MCF 10A (cell line): ENCODE results near the gene FAM193B. TPM values are rescaled to one million over a fixed set of nuclear protein-coding genes. Genes with fewer than 3 reads are reported as not detected.
"Not testable (repeated sequence)": the region's sequence is repeated elsewhere in the genome, so short reads cannot be mapped to it uniquely, and the experiment has no call there.

Experiments used
- BruUV-seq: library from RNA; stranded (reverse); fragments of 400-500 nt; replicated peaks from 2 replicates; lab custom pipeline; 2021; lab: Mats Ljungman, UMichigan
- CTCF ChIA-PET: fragments of 300-600 bp; sonication (Branson Sonifier 250); formaldehyde crosslinking; extraction: SDS; loops from one replicate; lab custom pipeline; 2021; ENCODE audit warnings: antibody characterized with exemption, inconsistent platforms; lab: Yijun Ruan, JAX
- POLR2A ChIA-PET: fragments of 300-600, 350-650 bp; sonication (Branson Sonifier 250); formaldehyde crosslinking; extraction: SDS; loops from one replicate; lab custom pipeline; 2020; ENCODE audit warnings: antibody characterized with exemption, inconsistent platforms; lab: Yijun Ruan, JAX
- DNase-seq: peaks from one replicate; pipeline ENCODE4 v3.0.0-alpha.2; 2018; ENCODE audit not compliant: unreplicated experiment
- H3K27ac Mint-ChIP-seq: one replicate; pipeline ENCODE4 v1.8.0; 2022; ENCODE audit warnings: mild to moderate bottlenecking, low read depth, mixed read lengths; ENCODE audit not compliant: unreplicated experiment
- H3K27me3 Mint-ChIP-seq: one replicate; pipeline ENCODE4 v1.8.0; 2022; ENCODE audit warnings: mixed read lengths; ENCODE audit not compliant: insufficient read depth, unreplicated experiment
- H3K36me3 Mint-ChIP-seq: one replicate; pipeline ENCODE4 v1.8.0; 2022; ENCODE audit warnings: mild to moderate bottlenecking, moderate library complexity, mixed read lengths; ENCODE audit not compliant: insufficient read depth, unreplicated experiment
- H3K4me1 Mint-ChIP-seq: one replicate; pipeline ENCODE4 v1.8.0; 2022; ENCODE audit warnings: mixed read lengths; ENCODE audit not compliant: insufficient read depth, unreplicated experiment
- H3K4me3 Mint-ChIP-seq: one replicate; pipeline ENCODE4 v1.8.0; 2022; ENCODE audit warnings: mild to moderate bottlenecking, moderate library complexity, mixed read lengths; ENCODE audit not compliant: unreplicated experiment
- H3K9me3 Mint-ChIP-seq: one replicate; pipeline ENCODE4 v1.8.0; 2022; ENCODE audit warnings: mixed read lengths; ENCODE audit not compliant: unreplicated experiment
- intact Hi-C: fragments of 100-400 bp; cut with micrococcal nuclease; formaldehyde crosslinking; loops from 2 replicates; pipeline ENCODE4 v1.14.1; 2022
- total RNA-seq: library from RNA; stranded (reverse); gene quantifications from 2 replicates; pipeline ENCODE4 v1.2.3, GENCODE V29; 2022
- TF ChIP-seq, protein P1 (sequence below): fragments of 200-600 bp; IDR thresholded peaks from one replicate; pipeline ENCODE4 v1.8.0; 2022; ENCODE audit warnings: antibody characterized with exemption, mild to moderate bottlenecking; ENCODE audit not compliant: unreplicated experiment

Gene FAM193B
- total RNA-seq, 1 experiment from 2014 or later: 80.4 TPM

DNA sequence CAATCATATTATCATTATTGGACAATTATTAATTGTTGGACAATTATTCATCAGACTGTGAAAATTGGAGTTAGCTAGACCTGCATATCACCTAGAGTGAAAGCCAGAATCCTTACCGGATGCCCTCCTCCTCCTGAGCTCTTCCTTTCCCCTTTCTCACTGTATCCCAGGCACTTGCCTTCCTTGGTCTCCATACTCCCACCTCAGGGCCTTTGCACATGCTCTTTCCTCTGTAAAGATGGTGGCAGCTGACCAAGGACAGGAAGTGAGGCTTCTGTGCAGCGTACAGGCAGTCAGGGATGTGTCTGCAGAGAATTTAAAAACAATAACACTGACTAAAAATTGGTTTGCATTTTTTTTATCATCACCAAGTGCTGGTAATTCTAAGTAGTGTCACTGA lies 15.5 kb upstream of the FAM193B start:
- no peak overlapping the region for H3K4me3 Mint-ChIP-seq
- DNase-seq: no peak
- intact Hi-C loops: no loop called here
- TF ChIP-seq, protein P1, sequence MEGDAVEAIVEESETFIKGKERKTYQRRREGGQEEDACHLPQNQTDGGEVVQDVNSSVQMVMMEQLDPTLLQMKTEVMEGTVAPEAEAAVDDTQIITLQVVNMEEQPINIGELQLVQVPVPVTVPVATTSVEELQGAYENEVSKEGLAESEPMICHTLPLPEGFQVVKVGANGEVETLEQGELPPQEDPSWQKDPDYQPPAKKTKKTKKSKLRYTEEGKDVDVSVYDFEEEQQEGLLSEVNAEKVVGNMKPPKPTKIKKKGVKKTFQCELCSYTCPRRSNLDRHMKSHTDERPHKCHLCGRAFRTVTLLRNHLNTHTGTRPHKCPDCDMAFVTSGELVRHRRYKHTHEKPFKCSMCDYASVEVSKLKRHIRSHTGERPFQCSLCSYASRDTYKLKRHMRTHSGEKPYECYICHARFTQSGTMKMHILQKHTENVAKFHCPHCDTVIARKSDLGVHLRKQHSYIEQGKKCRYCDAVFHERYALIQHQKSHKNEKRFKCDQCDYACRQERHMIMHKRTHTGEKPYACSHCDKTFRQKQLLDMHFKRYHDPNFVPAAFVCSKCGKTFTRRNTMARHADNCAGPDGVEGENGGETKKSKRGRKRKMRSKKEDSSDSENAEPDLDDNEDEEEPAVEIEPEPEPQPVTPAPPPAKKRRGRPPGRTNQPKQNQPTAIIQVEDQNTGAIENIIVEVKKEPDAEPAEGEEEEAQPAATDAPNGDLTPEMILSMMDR: no peak
- H3K36me3 Mint-ChIP-seq: no peaks in the 10 kb centered on the region
- H3K27ac Mint-ChIP-seq: no peak overlapping the region
- peaks cover under 1% of the 10 kb centered on the region for H3K4me1 Mint-ChIP-seq
- no TSS peak for BruUV-seq
- no peaks in the 10 kb centered on the region for H3K9me3 Mint-ChIP-seq
- ChIA-PET POLR2A (interaction anchor here (1.1 to 1.3 kb wide), 2 partner anchors 11 to 23 kb away, joined by 4 to 6 read pairs; partner anchors contain the start of gene TMED9), CTCF (interaction anchor here (1.0 to 1.3 kb wide), 2 partner anchors 9 to 37 kb away, joined by 4 read pairs; no protein-coding TSS in a partner anchor)
- H3K27me3 Mint-ChIP-seq: peaks cover 11% of the 10 kb centered on the region

DNA sequence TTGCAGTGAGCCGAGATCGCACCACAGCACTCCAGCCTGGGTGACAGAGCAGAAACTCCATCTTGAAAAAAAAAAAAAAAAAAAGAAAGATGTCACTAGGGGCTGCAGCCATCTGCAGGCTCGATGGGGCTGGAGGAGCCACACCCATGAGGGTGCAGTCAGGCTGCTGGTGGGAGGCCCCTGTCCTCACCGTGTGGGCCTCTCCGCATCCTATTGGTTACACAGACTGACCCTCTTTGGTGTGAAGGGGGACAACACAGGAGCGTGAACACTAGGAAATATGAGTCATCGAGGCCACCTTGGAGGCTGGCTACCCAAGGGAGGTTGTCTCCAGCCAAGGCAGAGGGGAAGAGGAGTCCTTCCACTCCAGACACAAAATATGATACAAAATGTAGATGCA lies 14.0 kb upstream of the FAM193B start:
- intact Hi-C loops: no loop called here
- no TSS peak for BruUV-seq
- no peak for DNase-seq
- TF ChIP-seq, protein P1: no peak
- H3K4me1 Mint-ChIP-seq: no peaks in the 10 kb centered on the region
- no peak overlapping the region for H3K4me3 Mint-ChIP-seq
- no peaks in the 10 kb centered on the region for H3K9me3 Mint-ChIP-seq
- CTCF ChIA-PET: interaction anchor here (0.9 kb wide), 1 partner anchor 22 kb away, joined by 3 read pairs; no protein-coding TSS in a partner anchor
- peaks cover 11% of the 10 kb centered on the region for H3K27me3 Mint-ChIP-seq
- no peaks in the 10 kb centered on the region for H3K36me3 Mint-ChIP-seq
- POLR2A ChIA-PET: interaction anchor here (0.9 to 1.3 kb wide), 2 partner anchors 10 to 44 kb away, joined by 3 to 6 read pairs; no protein-coding TSS in a partner anchor
- H3K27ac Mint-ChIP-seq: no peak overlapping the region

DNA sequence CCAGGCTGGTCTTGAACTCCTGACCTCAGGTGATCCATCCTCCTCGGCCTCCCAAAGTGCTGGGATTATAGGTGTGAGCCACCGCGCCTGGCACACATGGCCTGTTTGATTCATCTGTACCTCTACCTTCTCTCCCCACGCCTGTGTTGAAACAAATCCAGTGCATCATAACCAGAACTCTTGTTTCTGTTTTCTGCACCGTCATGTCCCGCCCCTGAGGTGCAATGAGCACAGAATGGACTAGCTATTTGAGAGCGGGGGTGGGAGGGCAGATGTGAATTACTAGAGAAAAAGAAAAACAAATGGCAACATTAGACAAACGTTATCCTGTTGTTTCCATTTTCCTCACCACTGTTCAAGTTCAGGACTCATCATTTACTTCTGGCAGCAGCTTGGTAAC lies 10.7 kb upstream of the FAM193B start:
- Mint-ChIP-seq H3K27me3 (peaks cover 7% of the 10 kb centered on the region), H3K27ac (no peak overlapping the region), H3K9me3 (no peaks in the 10 kb centered on the region), H3K4me1 (peaks cover 8% of the 10 kb centered on the region), H3K4me3 (no peak overlapping the region), H3K36me3 (no peaks in the 10 kb centered on the region)
- DNase-seq: peak; percentile 52
- ChIA-PET POLR2A (interaction anchor here (1.2 to 1.9 kb wide), 2 partner anchors 14 to 34 kb away, joined by 3 to 4 read pairs; partner anchors contain the start of gene B4GALT7), CTCF (interaction anchor here (0.6 to 1.0 kb wide), 2 partner anchors 19 to 21 kb away, joined by 3 read pairs; no protein-coding TSS in a partner anchor)
- BruUV-seq: no TSS peak
- TF ChIP-seq, protein P1: no peak
- intact Hi-C loops: no loop called here

DNA sequence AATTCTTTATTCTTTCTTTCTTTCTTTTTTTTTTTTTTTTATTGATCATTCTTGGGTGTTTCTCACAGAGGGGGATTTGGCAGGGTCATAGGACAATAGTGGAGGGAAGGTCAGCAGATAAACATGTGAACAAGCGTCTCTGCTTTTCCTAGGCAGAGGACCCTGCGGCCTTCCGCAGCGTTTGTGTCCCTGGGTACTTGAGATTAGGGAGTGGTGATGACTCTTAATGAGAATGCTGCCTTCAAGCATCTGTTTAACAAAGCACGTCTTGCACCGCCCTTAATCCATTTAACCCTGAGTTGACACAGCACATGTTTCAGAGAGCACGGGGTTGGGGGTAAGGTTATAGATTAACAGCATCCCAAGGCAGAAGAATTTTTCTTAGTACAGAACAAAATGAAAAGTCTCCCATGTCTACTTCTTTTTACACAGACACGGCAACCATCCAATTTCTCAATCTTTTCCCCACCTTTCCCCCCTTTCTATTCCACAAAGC lies 5.1 kb upstream of the FAM193B start:
- CTCF ChIA-PET, DNase-seq, intact Hi-C loops, H3K27me3 Mint-ChIP-seq, H3K9me3 Mint-ChIP-seq, H3K4me3 Mint-ChIP-seq, H3K27ac Mint-ChIP-seq, BruUV-seq, H3K36me3 Mint-ChIP-seq: not testable (repeated sequence)
- POLR2A ChIA-PET: interaction anchor here (0.6 kb wide), 1 partner anchor 42 kb away, joined by 3 read pairs; no protein-coding TSS in a partner anchor
- H3K4me1 Mint-ChIP-seq: peaks cover 13% of the 10 kb centered on the region
